IMR-90 (cell line): Measurements from ENCODE around the gene LPIN1. TPM values are rescaled to one million over a fixed set of nuclear protein-coding genes. Genes with fewer than 3 reads are reported as not detected.

Experiments
- ATAC-seq: fragments of 200-7000 bp; cut with Tn5 transposase; 2 replicates; pipeline ENCODE4 v1.9.1; 2020; ENCODE audit warnings: low read depth, mild to moderate bottlenecking, moderate library complexity
- BruUV-seq: library from RNA; stranded (reverse); fragments of 400-500 nt; replicated peaks from 2 replicates; lab custom pipeline; 2021; lab: Mats Ljungman, UMichigan
- CTCF ChIA-PET: fragments of 300-600 bp; formaldehyde crosslinking; extraction: SDS; loops from one replicate; lab custom pipeline; 2021; ENCODE audit warnings: antibody characterized with exemption; lab: Yijun Ruan, JAX
- POLR2A ChIA-PET: fragments of 300-600 bp; sonication (Branson Sonifier 250); formaldehyde crosslinking; loops from one replicate; lab custom pipeline; 2022; ENCODE audit warnings: antibody characterized with exemption; ENCODE audit not compliant: unreplicated experiment; lab: Charles Lee
- DNase-seq: peaks from one replicate; pipeline ENCODE4 v3.0.0; 2013
- H2AFZ ChIP-seq: replicated peaks from 2 replicates; pipeline ENCODE3; 2013; ENCODE audit warnings: low read length, mild to moderate bottlenecking; ENCODE audit not compliant: poor library complexity
- H2AK5ac ChIP-seq: 2 replicates; pipeline ENCODE4 v1.6.1; 2013; ENCODE audit warnings: low read depth, low read length, inconsistent platforms
- H2AK9ac ChIP-seq: replicated peaks from 2 replicates; pipeline ENCODE3; 2013; ENCODE audit warnings: mild to moderate bottlenecking, low read depth, low read length, moderate library complexity; ENCODE audit not compliant: poor library complexity
- H2BK120ac ChIP-seq: 2 replicates; pipeline ENCODE4 v1.6.1; 2013; ENCODE audit warnings: low read depth, low read length, inconsistent platforms
- H2BK15ac ChIP-seq: 3 replicates; pipeline ENCODE4 v1.6.1; 2013; ENCODE audit warnings: low read depth, low read length, inconsistent platforms
- H2BK20ac ChIP-seq: 2 replicates; pipeline ENCODE4 v1.6.1; 2013; ENCODE audit warnings: low read depth, mild to moderate bottlenecking, inconsistent platforms, low read length, moderate library complexity
- H2BK5ac ChIP-seq: 2 replicates; pipeline ENCODE4 v1.6.1; 2013; ENCODE audit warnings: mild to moderate bottlenecking, low read depth, low read length, inconsistent platforms; ENCODE audit not compliant: poor library complexity, severe bottlenecking
- H3K14ac ChIP-seq: replicated peaks from 2 replicates; pipeline ENCODE4 v1.6.1; 2013; ENCODE audit warnings: low read depth, low read length, inconsistent platforms
- H3K18ac ChIP-seq: 2 replicates; pipeline ENCODE4 v1.6.1; 2013; ENCODE audit warnings: low read depth, low read length, control low read depth
- H3K23ac ChIP-seq: 2 replicates; pipeline ENCODE4 v1.6.1; 2013; ENCODE audit warnings: low read depth, low read length, inconsistent platforms
- H3K27ac ChIP-seq: 2 replicates; pipeline ENCODE4 v1.5.1; 2013; ENCODE audit warnings: mild to moderate bottlenecking, control low read depth, low read length; ENCODE audit not compliant: insufficient read depth
- H3K27me3 ChIP-seq: 2 replicates; pipeline ENCODE4 v1.6.1; 2013; ENCODE audit warnings: low read length; ENCODE audit not compliant: control insufficient read depth, insufficient read depth
- H3K36me3 ChIP-seq: 2 replicates; pipeline ENCODE4 v1.6.1; 2013; ENCODE audit warnings: low read length, mixed read lengths; ENCODE audit not compliant: control insufficient read depth, insufficient read depth
- H3K4ac ChIP-seq: 2 replicates; pipeline ENCODE4 v1.6.1; 2013; ENCODE audit warnings: low read depth, low read length, inconsistent platforms
- H3K4me1 ChIP-seq: 2 replicates; pipeline ENCODE4 v1.6.1; 2013; ENCODE audit warnings: low read length, mixed read lengths; ENCODE audit not compliant: control insufficient read depth, insufficient read depth
- H3K4me2 ChIP-seq: 2 replicates; pipeline ENCODE4 v1.6.1; 2013; ENCODE audit warnings: low read depth, mild to moderate bottlenecking, control low read depth, low read length, moderate library complexity
- H3K4me3 ChIP-seq: 2 replicates; pipeline ENCODE4 v1.5.1; 2013; ENCODE audit warnings: low read depth, mild to moderate bottlenecking, control low read depth, low read length, moderate library complexity; ENCODE audit not compliant: insufficient read depth
- H3K56ac ChIP-seq: 2 replicates; pipeline ENCODE4 v1.6.1; 2013; ENCODE audit warnings: low read length, inconsistent platforms; ENCODE audit not compliant: insufficient read depth; ENCODE audit errors: extremely low read depth
- H3K79me1 ChIP-seq, 2 experiments: 2 replicates each; pipeline ENCODE4 v1.6.1; 2013; ENCODE audit warnings: low read length in 2 of 2, inconsistent platforms in 1 of 2, low read depth in 1 of 2
- H3K9ac ChIP-seq: 2 replicates; pipeline ENCODE4 v1.6.1; 2013; ENCODE audit warnings: low read depth, low read length, control low read depth
- H3K9me1 ChIP-seq: 2 replicates; pipeline ENCODE4 v1.6.1; 2013; ENCODE audit warnings: low read length, inconsistent platforms; ENCODE audit not compliant: insufficient read depth
- H3K9me3 ChIP-seq: 2 replicates; pipeline ENCODE4 v1.6.1; 2013; ENCODE audit warnings: low read length; ENCODE audit not compliant: control insufficient read depth, insufficient read depth
- H4K20me1 ChIP-seq: 2 replicates; pipeline ENCODE4 v1.6.1; 2013; ENCODE audit warnings: low read length, inconsistent platforms; ENCODE audit not compliant: insufficient read depth
- H4K5ac ChIP-seq: 2 replicates; pipeline ENCODE4 v1.6.1; 2013; ENCODE audit warnings: mild to moderate bottlenecking, low read depth, low read length, control low read depth
- H4K8ac ChIP-seq, 2 experiments: 2 replicates each; pipeline ENCODE4 v1.6.1; 2013; ENCODE audit warnings: low read depth in 2 of 2, low read length in 2 of 2, control low read depth in 1 of 2, inconsistent platforms in 1 of 2
- H4K91ac ChIP-seq: 2 replicates; pipeline ENCODE4 v1.6.1; 2013; ENCODE audit warnings: low read depth, low read length, inconsistent platforms; ENCODE audit not compliant: insufficient read depth
- BHLHE40 ChIP-seq: fragments of 150-350 bp; IDR thresholded peaks from 2 replicates; pipeline ENCODE4 v1.6.1; 2016; ENCODE audit warnings: mild to moderate bottlenecking, low read depth, low read length
- CEBPB ChIP-seq: IDR thresholded peaks from 2 replicates; pipeline ENCODE4 v1.6.1; 2012; ENCODE audit warnings: low read depth, low read length, improper control_type of control experiment
- CHD1 ChIP-seq: IDR thresholded peaks from 2 replicates; pipeline ENCODE4 v1.6.1; 2012; ENCODE audit warnings: low read depth, low read length, improper control_type of control experiment
- FOS ChIP-seq: fragments of 150-350 bp; IDR thresholded peaks from 2 replicates; pipeline ENCODE4 v1.6.1; 2016; ENCODE audit warnings: low read depth, low read length
- MAFK ChIP-seq: IDR thresholded peaks from 2 replicates; pipeline ENCODE4 v1.6.1; 2012; ENCODE audit warnings: low read depth, low read length, improper control_type of control experiment
- NFE2L2 ChIP-seq: fragments of 150-350 bp; IDR thresholded peaks from 2 replicates; pipeline ENCODE4 v1.6.1; 2016; ENCODE audit warnings: low read depth, mild to moderate bottlenecking, low read length
- POLR2A ChIP-seq: IDR thresholded peaks from 2 replicates; pipeline ENCODE4 v1.6.1; 2012; ENCODE audit warnings: mild to moderate bottlenecking, low read depth, low read length
- RFX5 ChIP-seq: IDR thresholded peaks from 2 replicates; pipeline ENCODE4 v1.8.0; 2012; ENCODE audit warnings: low read depth, mild to moderate bottlenecking, low read length, moderate library complexity
- SMC3 ChIP-seq: fragments of 150-350 bp; IDR thresholded peaks from 2 replicates; pipeline ENCODE4 v1.6.1; 2016; ENCODE audit warnings: low read depth, mild to moderate bottlenecking, antibody characterized with exemption, low read length, moderate library complexity
- WGBS, 2 experiments: methylation state at CpG; one replicate each; pipeline versions ENCODE4 v1.1.5 to v1.1.7; 2013; ENCODE audit warnings: missing lambda C conversion rate in 2 of 2; ENCODE audit not compliant: insufficient read length in 1 of 2; ENCODE audit errors: extremely low coverage in 2 of 2; 5-methylcytosine and 5-hydroxymethylcytosine counted together
- dilution Hi-C: fragments of 300-500 bp; cut with HindIII; formaldehyde crosslinking; loops from one replicate; pipeline ENCODE4 v1.14.3; 2018; ENCODE audit warnings: low sequenced_read_pairs; ENCODE audit not compliant: unreplicated experiment
- in situ Hi-C: fragments of 300-500 bp; cut with MboI; formaldehyde crosslinking; loops from 3 replicates; pipeline ENCODE4 v1.14.3; 2019; ENCODE audit warnings: low sequenced_read_pairs, inconsistent platforms, mixed read lengths
- intact Hi-C: fragments of 100-400 bp; cut with micrococcal nuclease; formaldehyde crosslinking; loops from 2 replicates; pipeline ENCODE4 v1.10.0; 2022
- polyA plus RNA-seq, 3 experiments: library from polyadenylated mRNA; depleted of rRNA; stranded (reverse); fragments of >200 nt; gene quantifications; 2 replicates each; pipeline ENCODE4 v1.2.3, GENCODE V29; 2012; ENCODE audit warnings: low replicate concordance in 1 of 3
- total RNA-seq: library from RNA; depleted of rRNA; stranded (reverse); fragments of >200 nt; gene quantifications from 2 replicates; pipeline ENCODE4 v1.2.3, GENCODE V29; 2012

The LPIN1 gene
- total and polyA plus RNA-seq, 2 of the 4 experiments (the other 2 are of a cell fraction) = 21.3 to 25.1 TPM

GRCh38 chr2:11870064-11870463 lies 123.6 kb downstream of the LPIN1 start:
- Histone ChIP-seq H3K4me2 (no peak overlapping the region), H4K8ac (no peak overlapping the region), H3K36me3 (no peaks in the 10 kb centered on the region), H3K79me1 (no peaks in the 10 kb centered on the region), H2AK9ac (no peak overlapping the region), H4K20me1 (no peaks in the 10 kb centered on the region), H3K4ac (no peak overlapping the region), H2BK5ac (no peak overlapping the region), H3K4me1 (peaks cover 4% of the 10 kb centered on the region), H4K5ac (no peak overlapping the region), H2BK20ac (no peak overlapping the region), H3K27me3 (no peaks in the 10 kb centered on the region), H3K9me3 (peaks cover 2% of the 10 kb centered on the region; the same call in 1 of the 2 replicates), H4K91ac (no peak overlapping the region), H2AK5ac (no peak overlapping the region), H3K4me3 (no peak overlapping the region), H3K9me1 (no peaks in the 10 kb centered on the region), H2AFZ (no peak overlapping the region), H2BK15ac (no peak overlapping the region), H3K9ac (no peak overlapping the region), H2BK120ac (no peak overlapping the region), H3K56ac (no peak overlapping the region), H3K27ac (no peak overlapping the region), H3K18ac (no peak overlapping the region), H3K23ac (no peak overlapping the region), H3K14ac (no peak overlapping the region)
- dilution Hi-C loops (no loop called here), intact Hi-C loops (no loop called here), in situ Hi-C loops (no loop called here)
- DNase-seq (no peak), ATAC-seq (no peak)
- no CpG with 5 or more reads among the region's 2 CpGs for WGBS, 2 experiments
- POLR2A ChIA-PET = no interaction called here
- CTCF ChIA-PET = no interaction called here
- no peak for TF ChIP-seq POLR2A
- TF ChIP-seq SMC3 = no peak
- TF ChIP-seq FOS = no peak
- TF ChIP-seq RFX5 = no peak
- TF ChIP-seq MAFK = no peak
- TF ChIP-seq CEBPB = no peak
- no peak for TF ChIP-seq NFE2L2
- no peak for TF ChIP-seq CHD1
- TF ChIP-seq BHLHE40 = no peak
- no TSS peak for BruUV-seq
